PC-9 (cell line): Measurements from ENCODE around the gene RPS19BP1. TPM values are rescaled to one million over a fixed set of nuclear protein-coding genes. Genes with fewer than 3 reads are reported as not detected.

ENCODE experiments used
- BruUV-seq: library from RNA; stranded (reverse); fragments of 400-500 nt; replicated peaks from 2 replicates; lab custom pipeline; 2021; lab: Mats Ljungman, UMichigan
- CTCF ChIA-PET: fragments of 300-600 bp; sonication (Branson Sonifier 250); formaldehyde crosslinking; loops from one replicate; lab custom pipeline; 2022; ENCODE audit warnings: antibody characterized with exemption; lab: Charles Lee
- POLR2A ChIA-PET: fragments of 300-600 bp; sonication (Branson Sonifier 250); formaldehyde crosslinking; loops from one replicate; lab custom pipeline; 2022; ENCODE audit warnings: antibody characterized with exemption; ENCODE audit not compliant: unreplicated experiment; lab: Charles Lee
- DNase-seq, 2 experiments: peaks; one replicate each; pipeline versions ENCODE4 v3.0.0 to v3.0.0-alpha.2; 2015 to 2022; ENCODE audit warnings: mixed read lengths in 1 of 2
- H2AFZ ChIP-seq: fragments of 200-600 bp; sonication (generic); 2 replicates; pipeline ENCODE4 v1.8.1; 2017; ENCODE audit warnings: antibody characterized with exemption
- H3F3A ChIP-seq: fragments of 200-600 bp; sonication (generic); 2 replicates; pipeline ENCODE4 v1.8.1; 2017; ENCODE audit warnings: antibody characterized with exemption, mild to moderate bottlenecking, low read depth; ENCODE audit not compliant: insufficient read depth
- H3K27ac ChIP-seq: fragments of 200-600 bp; sonication (generic); 2 replicates; pipeline ENCODE4 v1.6.1; 2016; ENCODE audit warnings: mixed run types
- H3K27me3 ChIP-seq: fragments of 200-600 bp; sonication (generic); 2 replicates; pipeline ENCODE4 v1.6.1; 2016; ENCODE audit warnings: low read depth, mixed run types; ENCODE audit not compliant: insufficient read depth
- H3K36me3 ChIP-seq: fragments of 200-600 bp; sonication (generic); 2 replicates; pipeline ENCODE4 v1.6.1; 2016; ENCODE audit warnings: low read depth, mixed run types
- H3K4me1 ChIP-seq: fragments of 200-600 bp; sonication (generic); replicated peaks from 2 replicates; pipeline ENCODE4 v1.6.1; 2016; ENCODE audit warnings: mixed run types; ENCODE audit not compliant: insufficient read depth
- H3K4me2 ChIP-seq: fragments of 200-600 bp; sonication (generic); 2 replicates; pipeline ENCODE4 v1.6.1; 2017; ENCODE audit warnings: mixed run types
- H3K4me3 ChIP-seq: fragments of 200-600 bp; sonication (generic); 2 replicates; pipeline ENCODE4 v1.6.1; 2016; ENCODE audit warnings: mixed run types
- H3K79me2 ChIP-seq: fragments of 200-600 bp; sonication (generic); 2 replicates; pipeline ENCODE4 v1.6.1; 2017; ENCODE audit warnings: low read depth, mixed run types
- H3K9me2 ChIP-seq: fragments of 200-600 bp; sonication (generic); 2 replicates; pipeline ENCODE4 v1.8.1; 2017; ENCODE audit warnings: mild to moderate bottlenecking; ENCODE audit not compliant: insufficient read depth
- H3K9me3 ChIP-seq: fragments of 200-600 bp; sonication (generic); 2 replicates; pipeline ENCODE4 v1.8.1; 2016; ENCODE audit warnings: low read depth; ENCODE audit not compliant: insufficient read depth
- H4K20me1 ChIP-seq: fragments of 200-600 bp; sonication (generic); 2 replicates; pipeline ENCODE4 v1.8.1; 2017; ENCODE audit not compliant: insufficient read depth
- CTCF ChIP-seq: fragments of 200-600 bp; sonication (generic); conservative IDR thresholded peaks from 2 replicates; pipeline ENCODE4 v1.6.1; 2017; ENCODE audit warnings: mixed run types, antibody characterized with exemption, mild to moderate bottlenecking, moderate library complexity
- EZH2 ChIP-seq: fragments of 200-600 bp; sonication (generic); IDR thresholded peaks from 2 replicates; pipeline ENCODE4 v1.8.0; 2017; ENCODE audit warnings: antibody characterized with exemption, low read depth
- intact Hi-C: fragments of 100-400 bp; cut with micrococcal nuclease; formaldehyde crosslinking; loops from one replicate; pipeline ENCODE4 v1.10.0; 2022; ENCODE audit not compliant: unreplicated experiment
- total RNA-seq: library from RNA; stranded (reverse); gene quantifications from 2 replicates; pipeline ENCODE4 v1.2.3, GENCODE V29; 2021

RPS19BP1 gene
- total RNA-seq, 1 experiment from 2014 or later: 60.7 TPM

GRCh38 chr22:39528681-39529486 lies 3.7 kb downstream of the RPS19BP1 start:
- Histone ChIP-seq H3K9me2 (no peaks in the 10 kb centered on the region), H3F3A (peaks cover 81% of the 10 kb centered on the region), H3K79me2 (peaks cover 37% of the 10 kb centered on the region), H4K20me1 (peaks cover 54% of the 10 kb centered on the region), H3K4me1 (peaks cover 37% of the 10 kb centered on the region), H3K4me3 (peak overlapping the region; percentile 5; the same call in 1 of the 2 replicates), H2AFZ (no peak overlapping the region), H3K36me3 (peaks cover 17% of the 10 kb centered on the region; the same call in 1 of the 2 replicates), H3K27ac (no peak overlapping the region), H3K4me2 (peak overlapping the region; percentile 60), H3K9me3 (no peaks in the 10 kb centered on the region), H3K27me3 (no peaks in the 10 kb centered on the region)
- TF ChIP-seq EZH2: no peak
- peak; percentile 98 for TF ChIP-seq CTCF
- POLR2A ChIA-PET: interaction anchor here (0.5 to 0.6 kb wide), 5 partner anchors 15 to 1331 kb away, joined by 3 to 8 read pairs (median 5); no protein-coding TSS in a partner anchor
- no TSS peak for BruUV-seq
- CTCF ChIA-PET: interaction anchor here (0.6 to 1.2 kb wide), 28 partner anchors 9 to 1224 kb away, joined by 3 to 17 read pairs (median 4); partner anchors contain the start of genes ATF4, RPL3 and TAB1
- peak; percentile 87 to 91 for DNase-seq
- intact Hi-C loops: loop anchor here (1.0 to 10.0 kb wide), 5 partner anchors 34 to 762 kb away; partner anchors contain the start of gene PDGFB

- H3K27ac ChIP-seq: no peak overlapping the region
These were observed 4.4 kb downstream of the RPS19BP1 start for GRCh38 chr22:39528080-39528661.

More at GRCh38 chr22:39528080-39528661, 4.4 kb downstream of the RPS19BP1 start:
- peaks cover 40% of the 10 kb centered on the region for H3K4me1 ChIP-seq
- H3K9me3 ChIP-seq: no peaks in the 10 kb centered on the region
- no peaks in the 10 kb centered on the region for H3K27me3 ChIP-seq
- peak in 1 of 2 experiments; percentile 17 for DNase-seq
- H2AFZ ChIP-seq: no peak overlapping the region
- ChIA-PET POLR2A (interaction anchor here (0.9 kb wide), 1 partner anchor 38 kb away, joined by 5 read pairs; no protein-coding TSS in a partner anchor), CTCF (interaction anchor here (0.8 to 1.2 kb wide), 5 partner anchors 32 to 358 kb away, joined by 3 to 8 read pairs (median 5); partner anchors contain the start of gene TAB1)
- peak overlapping the region; percentile 60 for H3K4me2 ChIP-seq
- no peak overlapping the region for H3K4me3 ChIP-seq
- no TSS peak for BruUV-seq
- intact Hi-C loops: loop anchor here (2.0 to 10.0 kb wide), 4 partner anchors 33 to 761 kb away; partner anchors contain the start of gene PDGFB
- TF ChIP-seq EZH2 (no peak), CTCF (no peak)
- H4K20me1 ChIP-seq: peaks cover 61% of the 10 kb centered on the region
- peaks cover 42% of the 10 kb centered on the region for H3K79me2 ChIP-seq
- H3K36me3 ChIP-seq: peaks cover 18% of the 10 kb centered on the region
- H3F3A ChIP-seq: peaks cover 83% of the 10 kb centered on the region
- no peaks in the 10 kb centered on the region for H3K9me2 ChIP-seq
